GM19035 (cell line): Measurements from ENCODE around the gene ABCG8.

ENCODE experiments used
- ATAC-seq: cut with Tn5 transposase; IDR thresholded peaks from one replicate; pipeline ENCODE4 v1.9.1; 2021; ENCODE audit not compliant: unreplicated experiment

The ABCG8 gene

DNA sequence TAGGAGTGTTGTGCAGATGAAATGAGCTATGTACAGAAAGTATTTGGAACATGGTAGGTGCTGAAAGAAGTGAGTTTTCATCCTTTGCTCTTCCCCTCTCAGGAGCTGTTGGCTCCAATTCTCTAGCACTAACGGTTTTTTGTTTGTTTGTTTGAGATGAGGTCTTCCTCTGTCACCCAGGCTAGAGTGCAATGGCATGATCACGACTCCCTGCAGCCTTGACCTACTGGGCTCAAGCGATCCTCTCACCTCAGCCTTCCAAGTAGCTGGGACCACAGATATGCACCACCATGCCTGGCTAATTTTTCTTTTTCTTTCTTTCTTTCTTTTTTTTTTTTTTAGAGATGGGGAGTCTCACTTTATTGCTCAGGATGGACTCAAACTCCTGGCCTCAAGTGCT, 12.9 kb upstream of the ABCG8 start:
- no peak for ATAC-seq

DNA sequence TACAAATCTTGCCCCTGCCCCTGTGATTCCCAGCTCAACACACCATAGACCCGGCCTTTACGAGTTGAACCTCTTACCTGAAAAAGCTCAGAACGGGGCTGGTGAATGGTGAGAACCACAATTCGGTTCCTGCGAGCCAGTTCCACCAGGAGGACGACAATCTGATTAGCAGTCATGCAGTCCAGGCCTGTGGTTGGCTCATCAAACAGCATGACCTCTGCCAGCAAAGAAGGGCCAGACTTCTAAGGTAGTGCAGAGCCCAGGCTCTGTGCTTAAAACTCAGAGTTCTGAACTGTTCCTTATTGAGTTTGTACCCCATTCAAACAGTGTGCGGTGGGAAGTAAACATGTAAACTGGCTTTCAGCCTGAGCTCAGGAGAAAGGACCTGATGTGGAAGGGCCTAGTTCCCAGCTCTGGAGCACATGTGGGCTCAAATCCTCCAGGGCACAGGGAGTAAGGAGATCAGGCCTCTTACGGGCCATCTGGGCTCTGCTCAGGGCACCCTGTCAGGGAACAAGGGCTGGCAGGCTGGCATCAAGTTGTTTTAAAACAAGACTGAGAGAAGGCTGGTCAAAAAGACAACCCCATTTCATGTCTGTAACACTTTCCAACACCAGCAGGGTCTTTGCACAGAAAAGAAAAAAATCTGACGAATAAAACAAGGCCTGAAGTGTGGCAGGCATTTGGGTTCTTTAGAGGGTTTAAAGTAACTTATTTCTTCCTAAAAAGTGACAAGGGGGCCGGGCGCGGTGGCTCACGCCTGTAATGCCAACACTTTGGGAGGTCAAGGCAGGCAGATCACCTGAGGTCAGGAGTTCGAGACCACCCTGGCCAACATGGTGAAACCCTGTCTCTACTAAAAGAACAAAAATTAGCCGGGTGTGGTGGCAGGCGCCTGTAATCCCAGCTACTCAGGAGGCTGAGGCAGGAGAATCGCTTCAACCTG, 12.2 kb upstream of the ABCG8 start:
- no peak for ATAC-seq

DNA sequence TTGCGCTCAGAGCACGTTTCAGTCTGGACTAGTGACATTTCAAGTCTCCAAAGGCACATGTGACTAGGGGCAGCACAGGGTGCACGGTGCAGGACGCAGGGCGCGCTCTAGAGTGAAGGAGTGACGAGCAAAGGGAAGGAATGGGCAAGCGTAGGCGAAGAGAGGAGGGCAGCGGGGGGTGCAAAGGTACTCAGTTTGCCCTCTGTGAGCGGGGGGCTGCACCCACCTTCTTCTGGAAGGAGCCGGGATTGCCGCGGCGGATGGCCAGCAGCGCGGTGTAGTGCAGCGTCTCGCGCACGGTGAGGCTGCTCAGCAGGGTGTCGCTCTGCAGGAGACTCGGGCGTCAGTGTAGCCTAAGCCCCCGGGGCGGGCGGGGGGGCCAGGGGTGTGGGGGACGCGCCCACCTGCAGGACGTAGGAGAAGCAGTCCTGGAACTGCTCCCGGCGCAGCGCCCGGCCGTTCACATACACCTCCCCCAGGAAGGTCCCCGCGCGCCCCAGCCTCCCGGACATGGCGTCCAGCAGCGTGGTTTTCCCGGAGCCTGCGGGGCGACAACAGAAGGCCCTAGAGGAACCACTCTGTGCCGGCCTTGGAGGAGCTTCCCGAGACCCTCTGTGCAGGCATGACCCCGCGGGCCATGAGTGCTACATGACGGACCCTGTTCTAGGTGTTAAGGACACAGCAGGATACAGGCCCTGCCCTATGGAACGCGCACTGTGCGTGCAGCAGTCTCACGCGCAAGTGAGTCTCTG, 7.1 kb upstream of the ABCG8 start:
- no peak for ATAC-seq

DNA sequence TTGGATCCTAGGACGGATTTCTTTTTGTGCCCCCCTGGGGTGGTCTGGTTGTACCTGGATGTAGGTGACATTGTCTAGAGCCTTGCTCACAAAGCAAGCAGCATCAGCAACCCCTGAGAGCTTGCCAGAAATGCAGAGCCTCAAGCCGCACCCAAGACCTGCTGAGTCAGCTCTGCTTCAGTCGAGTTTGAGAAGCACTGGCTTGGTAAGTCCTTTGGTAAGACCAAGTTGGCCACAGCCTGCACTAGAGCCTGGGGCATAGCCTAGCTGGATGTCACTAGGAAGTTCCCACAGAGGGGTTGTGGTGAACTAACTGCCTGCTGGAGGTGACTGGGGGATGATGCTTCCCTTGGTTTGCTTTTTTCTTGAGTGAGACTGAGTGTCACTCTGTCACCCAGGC, 6.3 kb upstream of the ABCG8 start:
- no peak for ATAC-seq

DNA sequence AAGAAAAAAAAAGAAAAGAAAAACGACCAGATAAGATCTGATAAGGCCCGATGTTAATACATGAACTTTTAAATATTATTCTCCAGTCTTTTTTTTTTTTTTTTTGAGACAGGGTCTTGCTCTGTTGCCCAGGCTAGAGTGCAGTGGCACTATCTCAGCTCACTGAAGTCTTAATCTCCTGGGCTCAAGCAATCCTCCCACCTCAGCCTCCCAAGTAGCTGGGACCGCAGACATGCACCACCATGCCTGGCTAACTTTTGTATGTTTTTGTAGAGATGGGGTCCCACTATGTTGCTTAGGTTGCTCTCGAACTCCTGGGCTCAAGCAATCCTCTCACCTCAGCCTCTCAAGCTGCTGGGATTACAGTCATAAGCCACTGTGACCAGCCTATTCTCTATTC, 1.7 kb upstream of the ABCG8 start:
- no peak for ATAC-seq

DNA sequence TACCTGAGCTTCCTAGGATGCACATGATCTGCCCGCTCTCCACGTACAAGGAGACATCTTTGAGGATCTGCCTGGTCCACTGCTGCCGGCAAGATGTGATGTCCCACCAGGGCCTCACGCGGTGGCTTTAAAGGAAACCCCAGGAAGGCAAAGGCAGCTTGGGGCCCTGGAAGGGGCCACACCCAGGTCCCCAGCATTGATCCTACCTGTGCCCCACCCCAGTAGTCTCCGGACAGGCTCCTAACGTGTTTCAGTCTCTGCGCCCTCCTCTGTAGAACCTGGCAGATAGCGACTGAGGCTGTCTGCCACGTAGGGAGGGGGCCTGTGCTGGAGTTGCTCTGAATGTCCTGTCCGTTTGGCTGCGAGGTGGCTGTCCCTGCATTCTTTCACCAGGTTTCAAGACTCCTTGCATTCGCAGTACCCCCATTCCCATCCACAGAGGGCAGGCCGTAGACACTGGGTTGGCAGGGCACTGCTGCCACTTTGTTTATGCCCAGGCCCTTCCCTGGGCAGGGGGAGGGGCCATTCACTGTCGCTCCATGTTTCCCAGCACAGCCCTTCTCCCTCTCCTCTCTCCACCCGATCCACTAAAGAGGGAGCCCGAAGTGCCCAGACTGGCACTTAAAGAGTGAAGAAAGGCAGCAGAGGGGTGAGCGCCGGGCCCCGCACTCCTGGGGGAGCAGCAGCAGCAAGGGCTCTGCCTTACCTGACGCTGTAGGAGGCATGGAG, 776 bp upstream of the ABCG8 start:
- no peak for ATAC-seq

DNA sequence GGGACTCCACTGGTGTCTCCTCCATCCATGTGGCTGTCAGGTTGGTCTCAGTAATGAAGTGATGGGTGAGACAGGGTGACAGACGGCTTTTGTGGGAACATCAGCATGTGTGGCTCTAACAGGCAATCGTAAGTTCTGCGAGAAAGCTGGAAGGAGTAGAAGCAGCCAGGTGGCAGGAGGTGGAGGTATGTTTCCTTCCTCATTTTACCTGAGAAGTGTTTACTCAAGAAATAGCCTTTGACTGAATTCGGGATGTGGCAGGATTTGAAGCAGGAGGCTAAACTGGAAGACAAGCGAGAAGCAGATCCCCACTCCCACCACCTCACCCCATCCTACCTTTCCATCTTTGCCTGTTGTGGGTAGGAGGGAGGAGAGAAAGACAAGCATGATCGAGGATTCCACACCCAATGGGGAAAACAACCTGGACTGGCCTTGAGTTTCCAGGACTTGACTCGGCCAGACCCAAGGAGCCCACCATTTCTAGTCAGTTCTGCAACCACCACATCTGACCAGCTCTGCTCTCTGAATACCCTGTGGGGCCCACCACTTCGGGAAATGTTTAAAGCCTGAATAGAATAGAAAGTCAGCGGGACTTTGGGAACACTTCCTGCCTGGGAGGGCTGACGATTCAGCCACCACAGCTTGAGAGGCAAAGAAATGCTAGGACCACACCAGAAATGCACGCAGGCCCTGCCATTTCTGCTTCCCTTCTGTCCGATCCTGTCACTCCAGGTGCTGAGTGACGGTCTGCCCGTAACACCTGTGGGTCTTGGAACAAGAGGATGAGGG, 1.2 kb downstream of the ABCG8 start:
- ATAC-seq, result no peak

DNA sequence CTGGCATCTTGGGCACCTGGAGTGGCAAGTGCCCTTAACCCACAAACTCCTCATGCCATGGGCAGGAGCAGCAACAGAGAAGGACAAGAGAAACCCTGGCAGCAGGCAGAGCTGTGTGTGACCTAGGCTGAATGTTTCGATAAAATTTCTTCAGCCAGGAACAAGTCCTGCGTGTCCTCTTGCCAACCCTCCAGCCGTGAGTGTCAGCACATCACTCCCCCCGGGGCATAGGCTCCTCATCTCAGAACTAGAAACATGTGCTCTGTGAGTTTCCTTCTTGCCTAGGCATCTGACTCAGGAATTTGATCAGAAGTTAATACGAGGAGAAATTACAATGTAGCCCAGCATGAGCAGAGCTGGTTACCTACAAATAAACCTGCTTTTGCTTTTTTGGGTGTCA, 2.2 kb downstream of the ABCG8 start:
- ATAC-seq, result no peak

DNA sequence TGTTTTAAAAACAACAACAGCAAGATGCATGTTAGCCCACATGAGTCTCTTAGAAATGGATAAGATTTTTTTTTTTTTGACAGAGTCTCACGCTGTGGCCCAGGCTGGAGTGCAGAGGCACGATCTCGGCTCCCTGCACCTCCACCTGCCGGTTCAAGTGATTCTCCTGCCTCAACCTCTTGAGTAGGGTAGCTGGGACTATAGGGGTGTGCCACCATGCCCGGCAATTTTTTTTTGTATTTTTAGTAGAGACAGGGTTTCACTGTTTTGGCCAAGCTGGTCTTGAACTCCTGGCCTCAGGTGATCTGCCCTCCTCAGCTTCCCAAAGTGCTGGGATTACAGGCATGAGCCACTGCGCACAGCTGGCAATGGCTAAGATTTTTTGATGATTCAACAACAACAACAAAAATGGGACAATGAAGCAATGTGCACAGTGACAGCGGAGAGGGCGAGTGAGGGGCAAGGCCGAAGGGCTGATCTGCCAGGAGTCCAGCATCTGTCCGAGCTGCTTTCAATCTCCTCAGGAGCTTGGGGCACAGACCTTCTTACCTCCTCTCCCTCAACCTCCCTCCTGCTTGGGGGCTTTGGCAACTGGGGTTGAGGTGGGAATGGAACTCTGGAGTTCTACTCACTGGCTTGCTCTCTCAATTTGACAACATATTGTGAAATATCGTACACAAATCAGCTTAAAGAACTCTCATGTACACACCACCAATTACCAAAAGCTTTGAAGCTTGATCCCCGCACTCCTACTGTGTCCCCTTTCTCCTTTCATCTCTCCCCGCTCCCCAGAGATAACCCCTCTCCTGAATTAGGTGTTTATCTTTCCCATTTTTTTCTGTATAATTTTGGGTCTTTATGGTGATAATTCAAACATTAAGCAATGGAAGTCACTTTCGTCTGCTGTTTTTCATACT, 3.4 kb downstream of the ABCG8 start:
- no peak for ATAC-seq

DNA sequence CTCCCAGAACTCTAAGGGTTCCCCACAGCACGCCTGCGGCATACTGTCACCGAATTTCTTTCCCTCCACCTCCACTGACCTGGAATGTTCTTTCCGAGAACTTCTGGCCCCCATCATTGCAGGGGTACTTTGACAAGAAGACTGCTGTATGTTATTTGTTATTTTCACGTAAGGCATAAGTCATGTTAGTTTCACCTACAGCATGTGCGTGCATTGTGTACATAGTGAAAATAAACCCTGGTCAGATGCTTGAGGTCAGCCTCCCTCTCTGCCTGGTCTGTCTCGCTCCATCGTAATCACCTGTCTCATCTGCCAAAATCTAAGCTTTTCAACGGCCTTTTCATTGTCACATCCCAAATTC, 4.1 kb downstream of the ABCG8 start:
- ATAC-seq, result no peak

DNA sequence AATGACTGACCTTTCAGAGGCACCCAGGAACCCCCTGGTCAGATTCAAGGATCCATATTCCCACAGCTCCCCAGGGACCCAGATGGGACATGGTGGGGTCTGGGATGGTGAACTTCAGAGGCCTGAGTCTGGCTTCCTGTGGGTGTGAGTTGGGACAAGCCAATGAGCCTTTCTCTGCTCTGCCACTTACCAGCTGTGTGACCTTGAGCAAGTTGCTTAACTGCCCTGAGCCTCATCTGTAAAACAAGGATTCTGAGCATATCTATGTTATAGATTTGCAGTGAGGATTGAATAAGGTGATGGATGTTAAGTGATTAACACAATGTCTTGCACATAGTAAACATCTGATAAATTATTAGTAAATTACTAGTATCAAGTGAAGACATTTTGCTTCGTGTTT, 6.4 kb downstream of the ABCG8 start:
- no peak for ATAC-seq

DNA sequence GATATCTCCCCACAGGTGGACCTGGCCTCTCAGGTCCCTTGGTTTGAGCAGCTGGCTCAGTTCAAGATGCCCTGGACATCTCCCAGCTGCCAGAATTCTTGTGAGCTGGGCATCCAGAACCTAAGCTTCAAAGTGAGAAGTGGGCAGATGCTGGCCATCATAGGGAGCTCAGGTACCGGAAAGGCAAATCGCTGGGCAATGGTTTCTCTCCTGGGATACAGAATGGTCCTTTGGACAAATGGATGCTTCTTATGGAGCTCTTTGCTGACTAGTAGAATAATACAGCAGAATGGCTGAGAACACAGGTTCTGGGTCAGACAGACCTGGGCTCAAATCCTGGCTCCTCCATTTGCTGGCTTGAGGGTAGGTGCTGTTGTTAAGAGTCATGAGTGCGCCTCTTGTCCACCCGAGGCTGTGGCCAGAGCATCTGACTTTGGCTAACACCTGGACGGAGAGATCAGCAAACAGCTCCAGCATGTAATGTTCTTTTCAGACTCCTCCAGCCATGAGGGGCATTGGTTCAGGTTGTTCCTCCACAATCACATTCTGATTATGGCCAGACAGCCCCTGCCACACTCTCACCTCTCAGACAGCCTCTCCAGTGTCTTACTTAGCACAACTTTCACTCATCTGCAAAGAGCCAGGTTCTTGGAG, 7.5 kb downstream of the ABCG8 start:
- ATAC-seq, result no peak

DNA sequence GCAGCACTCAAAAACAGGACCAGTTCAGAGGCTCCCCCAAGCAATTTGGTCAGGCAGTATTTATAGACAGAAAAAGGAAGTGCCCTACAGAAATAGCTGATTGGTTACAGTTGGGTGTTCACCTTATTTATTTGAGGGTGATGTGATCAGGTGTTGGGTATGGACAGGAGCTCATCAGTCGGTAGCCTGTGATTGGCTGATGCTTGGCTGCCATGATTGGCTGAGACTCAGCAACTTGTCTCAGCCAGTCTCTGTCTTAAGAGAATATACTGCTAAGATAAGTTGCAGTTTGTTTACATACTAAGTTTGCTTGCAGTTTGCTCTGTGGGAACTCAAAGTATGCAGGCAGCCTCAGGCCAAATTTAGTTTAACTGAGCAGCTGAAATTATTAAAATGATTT, 9.4 kb downstream of the ABCG8 start:
- no peak for ATAC-seq

DNA sequence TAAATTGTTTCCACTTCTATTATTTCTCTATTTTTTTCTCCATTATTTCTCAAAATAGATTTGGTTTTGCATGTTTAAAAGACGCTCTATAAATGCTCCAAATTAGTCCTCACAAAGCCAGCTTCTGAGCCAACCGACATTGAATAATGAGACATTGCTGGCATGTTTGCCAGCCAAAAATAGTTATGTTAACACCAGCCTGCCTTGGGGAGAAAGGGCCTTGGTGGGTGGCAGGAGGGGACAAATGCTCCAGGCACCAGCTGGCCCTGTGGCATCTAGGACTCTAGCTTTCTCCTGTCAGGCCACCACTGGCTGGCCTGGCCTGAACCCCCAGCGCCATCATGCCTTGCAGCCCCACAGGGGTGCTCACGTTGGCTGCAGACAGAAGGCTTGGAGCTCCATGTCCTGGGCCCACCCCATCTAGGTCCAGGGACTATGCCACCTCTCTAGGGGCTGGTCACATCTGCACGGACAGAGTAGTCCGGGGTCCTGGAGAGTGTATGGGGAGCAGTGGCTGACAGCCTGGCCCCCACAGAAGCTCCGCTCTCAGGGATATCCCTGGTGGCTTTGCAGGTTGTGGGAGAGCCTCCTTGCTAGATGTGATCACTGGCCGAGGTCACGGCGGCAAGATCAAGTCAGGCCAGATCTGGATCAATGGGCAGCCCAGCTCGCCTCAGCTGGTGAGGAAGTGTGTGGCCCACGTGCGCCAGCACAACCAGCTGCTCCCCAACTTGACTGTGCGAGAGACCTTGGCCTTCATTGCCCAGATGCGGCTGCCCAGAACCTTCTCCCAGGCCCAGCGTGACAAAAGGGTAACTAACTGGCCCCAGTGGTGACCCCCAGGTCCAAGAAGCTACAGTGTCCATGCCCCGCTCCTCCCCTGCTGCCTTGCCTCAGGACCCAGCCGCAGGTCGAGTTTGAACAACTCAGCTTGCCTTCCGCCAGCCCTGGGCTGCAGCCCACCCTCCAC, 12.5 kb downstream of the ABCG8 start:
- ATAC-seq, result no peak

DNA sequence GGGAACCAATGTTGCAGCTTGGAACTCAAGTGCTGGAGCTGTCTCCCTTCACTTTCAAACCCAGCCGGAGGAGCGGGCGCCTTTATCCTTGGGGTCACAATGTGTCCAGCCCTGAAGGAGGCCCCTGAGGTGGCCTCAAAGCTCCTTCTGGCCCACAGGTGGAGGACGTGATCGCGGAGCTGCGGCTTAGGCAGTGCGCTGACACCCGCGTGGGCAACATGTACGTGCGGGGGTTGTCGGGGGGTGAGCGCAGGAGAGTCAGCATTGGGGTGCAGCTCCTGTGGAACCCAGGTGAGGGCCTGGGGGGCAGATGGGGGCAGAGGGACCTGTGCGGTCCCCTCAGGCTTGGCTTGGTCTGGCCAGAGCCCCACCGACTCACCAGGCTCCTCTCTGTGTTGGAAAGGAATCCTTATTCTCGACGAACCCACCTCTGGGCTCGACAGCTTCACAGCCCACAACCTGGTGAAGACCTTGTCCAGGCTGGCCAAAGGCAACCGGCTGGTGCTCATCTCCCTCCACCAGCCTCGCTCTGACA, 13.5 kb downstream of the ABCG8 start:
- ATAC-seq, result no peak

DNA sequence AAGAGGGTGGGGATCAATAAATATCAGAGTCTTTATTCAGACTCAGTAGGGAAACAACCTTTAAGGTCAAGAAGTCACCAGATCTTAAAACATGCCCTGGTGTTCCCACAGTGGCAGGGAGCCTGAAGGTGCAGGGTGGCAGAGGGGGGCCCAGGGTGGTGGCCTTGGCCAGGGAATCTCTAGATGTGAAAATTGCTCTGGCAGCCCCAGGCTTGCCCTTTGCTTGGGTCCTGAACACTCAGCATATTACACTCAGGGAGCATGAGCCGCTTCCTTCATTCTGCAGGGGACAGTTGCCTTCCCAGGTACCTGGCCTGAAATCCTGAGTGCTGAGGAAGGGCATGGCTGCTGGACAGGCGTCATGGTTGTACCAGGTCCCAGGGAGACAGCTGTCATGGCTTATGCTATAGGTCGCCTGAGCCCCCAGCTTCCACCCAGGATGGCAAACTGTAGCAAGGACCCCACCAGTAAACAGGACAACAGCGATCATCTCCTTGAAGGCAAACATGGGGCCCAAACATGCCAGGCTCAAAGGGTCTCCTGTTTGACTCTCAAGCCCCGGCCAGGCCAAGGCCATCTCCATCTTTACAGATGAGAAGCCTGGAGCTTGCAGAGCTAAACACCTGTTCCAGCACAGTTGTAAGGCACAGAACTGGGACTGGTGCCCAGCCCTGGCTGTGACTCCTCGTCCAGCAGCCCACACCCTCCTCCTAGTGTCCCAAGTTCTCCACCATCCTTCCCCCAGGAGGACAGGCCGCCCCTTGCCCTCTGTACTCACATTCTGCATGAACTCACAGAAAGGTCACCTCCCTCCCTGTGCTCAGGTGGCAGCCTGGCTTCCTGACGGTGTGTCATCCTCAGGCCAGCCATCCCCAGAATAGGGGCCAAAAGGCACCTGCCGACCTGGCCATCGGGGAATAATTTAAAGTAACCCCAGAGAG, 14.6 kb downstream of the ABCG8 start:
- ATAC-seq, result no peak

DNA sequence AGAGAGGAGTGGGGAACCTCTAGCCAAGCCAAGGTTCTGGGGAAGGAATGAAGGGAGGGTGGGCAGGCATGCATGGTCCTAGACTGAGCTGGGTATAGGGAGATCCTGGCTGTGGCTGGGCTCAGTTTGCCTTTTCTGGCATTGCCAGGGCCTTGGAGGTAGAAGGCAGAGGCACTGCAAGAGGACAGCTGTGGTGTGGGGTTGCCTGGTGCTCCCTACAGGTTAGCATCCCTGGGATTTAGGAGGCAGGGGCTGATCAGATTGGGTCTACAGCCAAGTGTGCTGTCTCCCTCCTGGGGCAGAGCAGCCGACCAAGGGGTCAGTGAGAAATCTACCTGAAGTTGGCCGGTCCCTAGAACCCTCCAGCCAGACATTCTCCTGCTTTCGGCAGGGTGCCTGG, 15.9 kb downstream of the ABCG8 start:
- ATAC-seq, result no peak
